Suppressor macrophage treated with lipopolysaccharide for 4 hours (primary cell): Measurements from ENCODE around the gene NAALADL1.
"Not testable (repeated sequence)": the region's sequence is repeated elsewhere in the genome, so short reads cannot be mapped to it uniquely, and the experiment has no call there.

Source experiments
- DNase-seq: peaks from one replicate; pipeline ENCODE4 v3.0.0-alpha.2; 2020

NAALADL1 gene

DNA sequence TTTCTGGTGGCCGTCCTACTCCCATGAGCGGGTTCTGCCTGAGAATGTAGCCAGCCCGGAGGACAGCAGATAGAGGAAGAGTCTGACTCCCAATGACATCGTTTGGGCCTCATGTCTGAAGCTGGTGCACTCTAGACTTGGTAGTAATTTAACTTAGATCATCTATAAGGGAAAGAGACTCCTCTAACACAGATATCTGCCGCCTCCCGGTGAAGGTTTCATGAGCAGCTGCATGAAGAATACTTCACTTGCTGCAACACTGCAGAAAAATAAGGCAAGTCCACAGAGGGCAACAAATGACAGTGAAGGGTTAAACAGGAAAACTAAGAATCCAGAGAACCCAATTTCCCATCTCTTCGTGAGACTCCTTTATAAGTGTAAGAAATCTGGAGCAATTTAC lies 50.3 kb downstream of the NAALADL1 start:
- no peak for DNase-seq

- DNase-seq: not testable (repeated sequence)
Observed at GRCh38 chr11:65003968-65004367, 54.4 kb downstream of the NAALADL1 start.

DNA sequence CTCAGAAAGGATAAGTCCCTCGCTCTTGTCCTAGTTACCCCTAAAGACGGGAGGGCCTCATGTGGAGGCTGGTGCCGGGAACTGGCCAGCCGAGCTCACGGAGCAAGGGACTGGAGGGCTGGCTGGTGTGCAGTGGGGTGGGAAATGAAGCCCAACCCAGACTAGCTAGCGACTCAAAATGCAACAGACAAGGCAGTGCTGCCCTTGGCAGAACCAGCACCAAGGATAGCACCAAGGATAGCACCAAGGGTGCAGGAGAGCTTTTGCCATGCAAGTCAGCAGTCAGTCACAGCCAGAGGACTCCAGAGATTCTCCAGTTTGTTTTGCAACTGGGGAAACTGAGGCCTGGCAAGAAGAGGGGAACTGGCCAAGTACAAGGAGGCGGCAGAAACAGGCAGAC lies 55.1 kb downstream of the NAALADL1 start:
- no peak for DNase-seq

DNA sequence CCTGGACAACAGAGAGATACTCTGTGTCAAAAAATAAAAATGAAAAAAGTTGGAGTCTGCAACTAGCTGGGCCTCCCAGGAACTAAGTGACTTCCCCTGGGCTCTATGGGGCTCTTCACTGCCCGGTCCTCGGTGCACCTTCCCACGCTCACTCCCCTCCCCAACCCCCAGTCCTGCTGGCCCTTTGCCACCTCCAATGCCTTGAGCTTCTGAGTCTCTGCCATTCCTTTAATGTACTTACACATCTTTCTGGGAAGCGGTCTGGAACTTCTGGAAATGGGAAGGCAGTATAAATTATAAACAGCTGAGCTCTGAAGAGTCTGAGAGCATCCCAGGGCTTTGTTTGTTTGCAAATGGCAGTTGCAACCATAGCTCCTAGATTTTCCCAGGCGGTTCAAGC lies 55.6 kb downstream of the NAALADL1 start:
- DNase-seq: no peak

DNA sequence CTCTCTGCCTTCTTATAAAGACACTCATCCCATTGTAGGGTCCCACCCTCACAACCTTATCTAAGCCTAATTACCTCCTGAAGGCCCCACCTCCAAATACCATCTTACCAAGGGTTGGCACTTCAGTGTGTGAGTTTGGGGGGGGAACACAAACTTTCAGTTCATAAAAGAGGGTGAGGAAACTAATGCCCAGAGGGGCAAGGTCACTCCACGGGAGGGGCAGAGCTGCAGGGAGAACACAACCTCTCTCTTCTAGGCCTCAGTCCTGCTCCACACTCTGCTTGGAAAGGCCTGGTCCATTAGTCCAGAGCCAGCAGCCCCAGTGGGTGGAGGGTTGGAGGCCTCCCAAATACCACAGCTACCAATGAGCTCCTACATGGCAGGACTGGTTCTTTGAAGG lies 58.9 kb downstream of the NAALADL1 start:
- no peak for DNase-seq

GRCh38 chr11:64998690-64999431 lies 59.5 kb downstream of the NAALADL1 start:
- no peak for DNase-seq

DNA sequence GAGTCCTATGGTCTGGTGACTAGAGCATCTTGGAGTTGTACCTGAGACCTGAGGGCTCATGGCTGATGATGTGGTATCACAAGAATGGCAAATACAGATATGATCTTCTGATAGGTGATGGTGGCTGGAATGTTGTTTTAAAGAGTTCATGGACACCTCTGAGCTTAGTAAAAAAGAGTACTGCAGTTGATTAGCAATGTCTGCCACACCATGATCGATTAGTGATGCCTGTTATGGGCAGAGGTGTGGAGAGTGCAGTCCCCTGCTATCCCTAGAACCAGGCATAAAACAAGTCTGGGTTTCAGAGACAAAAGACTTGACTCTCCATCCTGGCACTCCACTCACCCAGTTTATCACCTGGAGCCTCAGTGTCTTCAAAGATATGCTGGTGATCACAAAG lies 60.2 kb downstream of the NAALADL1 start:
- no peak for DNase-seq

DNA sequence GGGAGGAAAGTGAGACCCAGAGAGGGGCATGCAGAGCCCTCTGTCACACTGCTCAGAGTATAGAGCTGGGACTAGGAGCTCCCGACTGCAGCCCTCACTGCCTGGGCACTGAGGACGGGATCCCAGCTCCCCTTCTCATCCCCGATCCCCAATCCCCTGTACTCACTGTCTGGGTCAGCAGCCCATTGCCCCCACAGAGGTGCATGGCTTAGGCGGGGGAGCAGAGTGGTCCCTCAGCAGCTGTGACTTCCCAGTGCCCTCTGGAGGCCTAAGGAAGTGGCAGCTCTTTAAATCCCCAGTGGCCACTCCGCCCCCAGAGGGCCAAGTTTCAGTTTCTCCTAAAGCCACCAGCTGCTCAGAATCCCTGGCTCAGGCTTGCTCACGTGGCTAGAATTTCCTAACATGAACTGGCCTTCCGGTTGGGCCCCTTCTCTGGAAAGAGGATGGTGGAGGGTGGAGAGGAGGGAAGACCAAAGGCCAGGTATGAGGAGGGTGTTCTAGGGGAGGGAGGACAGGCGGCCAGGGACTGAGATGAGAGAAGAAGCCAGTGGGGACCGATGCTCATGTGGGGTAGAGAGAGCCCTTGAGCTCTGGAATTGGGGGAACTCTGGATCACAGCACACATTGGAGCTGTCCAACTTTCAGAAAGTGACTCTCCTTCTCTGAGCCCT lies 61.5 kb downstream of the NAALADL1 start, which contains the start of gene BATF2:
TSS of gene BATF2 (minus strand) at position 262 of the 671 bp plus-strand sequence. CDS start at position 205, 57 bp downstream.
- DNase-seq: peak; percentile 96

- no peak for DNase-seq
Observed at GRCh38 chr11:64996327-64996709, 62.0 kb downstream of the NAALADL1 start.
